GM12873 (cell line): Measurements from ENCODE around the gene NOXRED1.

ENCODE experiments used
- CTCF ChIP-seq: IDR thresholded peaks from 2 replicates; pipeline ENCODE4 v1.5.1; 2012; ENCODE audit warnings: low read depth, mild to moderate bottlenecking, moderate library complexity, low read length, control low read depth; ENCODE audit not compliant: insufficient read depth; ENCODE audit errors: missing control alignments

Gene NOXRED1

DNA sequence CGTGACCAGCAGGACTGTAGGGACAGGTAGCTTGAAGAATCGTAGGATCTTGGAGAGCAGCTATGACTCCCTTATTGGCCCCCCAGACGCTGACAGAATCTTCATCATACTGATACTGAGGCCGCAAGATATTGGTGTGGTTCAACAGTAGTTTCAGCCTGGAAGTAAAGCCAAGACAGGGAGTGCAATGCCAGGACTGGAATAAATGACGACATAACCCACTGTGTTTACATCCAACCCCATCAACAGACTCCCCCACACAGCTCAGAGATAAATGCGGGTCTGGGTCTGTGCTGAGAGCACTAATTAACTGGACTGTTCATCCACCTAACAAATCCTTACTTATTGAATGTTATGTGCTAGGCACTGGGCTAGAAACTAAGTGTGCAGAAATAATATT, 16.6 kb downstream of the NOXRED1 start:
- no peak for TF ChIP-seq CTCF

- no peak for TF ChIP-seq CTCF
Observed at GRCh38 chr14:77406086-77406485, 17.2 kb downstream of the NOXRED1 start.

DNA sequence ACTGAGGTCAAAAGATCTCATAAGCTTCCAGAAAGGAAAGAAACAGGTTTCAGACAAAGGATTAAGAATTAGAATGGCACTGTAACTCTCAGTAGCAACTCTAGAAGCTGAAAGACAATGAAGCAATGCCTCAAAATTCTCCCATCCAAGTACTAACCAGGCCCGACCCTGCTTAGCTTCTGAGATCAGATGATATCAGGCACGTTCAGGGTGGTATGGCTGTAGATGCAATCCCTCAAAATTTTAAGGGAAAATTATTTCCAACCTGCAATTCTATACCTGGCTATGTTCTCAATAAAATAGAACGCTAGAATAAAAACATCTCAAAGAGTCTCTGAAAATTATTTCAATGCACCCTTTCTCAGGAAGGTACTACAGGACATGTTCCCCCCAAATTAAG, 19.6 kb downstream of the NOXRED1 start:
- no peak for TF ChIP-seq CTCF

- TF ChIP-seq CTCF: no peak
Observed at GRCh38 chr14:77400216-77400615, 23.1 kb downstream of the NOXRED1 start.

GRCh38 chr14:77390188-77390587, 33.1 kb downstream of the NOXRED1 start:
- TF ChIP-seq CTCF: no peak

DNA sequence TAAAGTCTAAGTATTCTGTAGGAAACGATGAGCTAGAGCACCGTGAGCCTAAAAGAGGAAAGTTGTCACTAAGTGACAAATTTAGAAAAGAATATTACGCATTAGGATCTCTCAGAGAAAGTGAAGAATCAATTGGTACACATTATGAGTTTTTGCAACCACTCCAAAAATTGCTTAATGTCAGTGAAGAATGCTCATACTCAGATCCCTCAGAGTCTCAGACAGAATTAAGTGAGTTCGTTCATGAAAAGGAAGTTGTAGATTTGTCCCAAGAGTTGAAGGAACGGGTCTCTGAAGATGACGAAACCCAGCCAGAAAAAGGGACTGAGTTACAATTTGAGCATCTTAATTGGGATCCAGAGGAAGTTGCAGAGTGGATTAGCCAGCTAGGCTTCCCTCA, 44.6 kb downstream of the NOXRED1 start:
- no peak for TF ChIP-seq CTCF

DNA sequence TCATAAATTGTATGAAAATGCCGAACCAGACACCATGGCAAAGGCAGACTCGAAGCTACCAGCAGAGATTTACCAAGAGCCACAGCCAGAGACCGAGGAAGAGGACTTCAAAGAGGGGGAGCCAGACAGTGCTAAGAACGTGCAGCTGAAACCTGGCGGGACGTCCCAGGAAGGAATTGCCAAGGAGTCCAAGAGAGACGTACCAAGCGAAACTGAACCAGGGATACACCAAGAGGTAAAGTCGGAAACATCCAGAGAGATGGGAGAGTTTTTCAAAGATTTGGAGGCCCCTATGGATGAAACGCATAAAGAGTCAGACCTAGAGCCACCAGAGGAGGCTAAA, 45.9 kb downstream of the NOXRED1 start:
- no peak for TF ChIP-seq CTCF

GRCh38 chr14:77376771-77377501, 46.4 kb downstream of the NOXRED1 start, which contains the start of the genes SAMD15 and TMED8:
Gene SAMD15, plus strand, starts transcription at chr14:77377379. Its CDS starts 40 bp downstream, at chr14:77377419.
Gene TMED8, minus strand, starts transcription at chr14:77377094. Its CDS starts 41 bp downstream, at chr14:77377053.
- TF ChIP-seq CTCF: peak; percentile 13
